Measurements from ENCODE around the gene TFEC. TPM values are rescaled to one million over a fixed set of nuclear protein-coding genes. Genes with fewer than 3 reads are reported as not detected.

TFEC gene
- total RNA-seq, 1 donor from 2014 or later = not detected

DNA sequence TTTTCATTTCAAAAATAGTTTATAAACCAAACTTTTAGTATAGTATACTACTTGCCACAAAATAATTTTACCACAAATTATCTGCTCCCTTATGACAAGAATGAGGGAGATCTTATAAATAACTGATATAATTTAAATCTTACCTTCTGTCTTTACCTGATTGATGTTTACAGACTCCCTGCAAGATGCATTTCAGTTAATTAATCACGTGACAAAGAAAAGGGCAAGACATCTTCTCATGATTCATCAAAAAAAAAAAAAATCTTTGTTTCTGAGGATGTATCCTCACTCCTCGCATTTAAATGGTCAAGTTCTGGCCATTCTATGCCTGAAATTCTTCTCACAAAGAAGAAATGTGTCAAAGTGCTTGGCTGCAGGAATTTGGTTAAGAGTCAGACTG lies 2.3 kb upstream of the TFEC start:
- H3K4me1 Mint-ChIP-seq (ENCODE audit: low read depth, unreplicated experiment) = peaks cover 4% of the 10 kb centered on the region
- TF ChIP-seq CTCF (IDR thresholded peaks at IDR 0.05; ENCODE audit: partially characterized antibody, unreplicated experiment) = no peak
- H3K9me3 Mint-ChIP-seq (ENCODE audit: unreplicated experiment) = no peaks in the 10 kb centered on the region
- no peaks in the 10 kb centered on the region for H3K36me3 Mint-ChIP-seq (ENCODE audit: unreplicated experiment)
- DNase-seq = no peak
- H3K4me3 Mint-ChIP-seq (ENCODE audit: unreplicated experiment) = no peak overlapping the region
- H3K27ac Mint-ChIP-seq (ENCODE audit: unreplicated experiment) = no peak overlapping the region
- no peaks in the 10 kb centered on the region for H3K27me3 Mint-ChIP-seq (ENCODE audit: unreplicated experiment)

DNA sequence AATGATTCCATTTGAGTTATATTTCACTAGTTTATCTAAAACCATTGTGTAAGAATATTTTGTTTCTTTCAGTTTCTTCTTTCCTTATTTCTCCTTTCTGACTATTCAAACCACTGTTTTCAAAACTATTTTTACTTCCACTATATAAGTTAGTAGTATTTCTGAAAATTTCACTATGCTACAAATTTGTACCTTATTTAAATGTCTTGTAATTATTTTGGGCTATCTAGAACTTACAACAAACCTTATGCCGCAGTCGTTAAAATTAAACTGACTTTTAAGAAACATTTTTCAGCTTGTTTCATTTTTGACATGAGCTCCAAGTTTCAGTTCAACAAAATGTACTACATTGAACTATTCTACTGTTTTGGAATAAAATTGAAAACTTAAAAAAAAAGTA lies 1.8 kb downstream of the TFEC start:
- Mint-ChIP-seq H3K4me3 (ENCODE audit: unreplicated experiment) (no peak overlapping the region), H3K27ac (ENCODE audit: unreplicated experiment) (no peak overlapping the region)
- DNase-seq = no peak

GRCh38 chr7:116027786-116028185 lies 2.8 kb downstream of the TFEC start:
- Mint-ChIP-seq H3K4me3 (ENCODE audit: unreplicated experiment) (no peak overlapping the region), H3K27ac (ENCODE audit: unreplicated experiment) (no peak overlapping the region), H3K4me1 (ENCODE audit: low read depth, unreplicated experiment) (peaks cover 4% of the 10 kb centered on the region), H3K27me3 (ENCODE audit: unreplicated experiment) (peaks cover 2% of the 10 kb centered on the region), H3K9me3 (ENCODE audit: unreplicated experiment) (no peaks in the 10 kb centered on the region), H3K36me3 (ENCODE audit: unreplicated experiment) (no peaks in the 10 kb centered on the region)
- no peak for TF ChIP-seq CTCF (IDR thresholded peaks at IDR 0.05; ENCODE audit: partially characterized antibody, unreplicated experiment)
- DNase-seq = no peak

More for the DNA sequence above, 1.8 kb downstream of the TFEC start:
- no peak for TF ChIP-seq CTCF (IDR thresholded peaks at IDR 0.05; ENCODE audit: partially characterized antibody, unreplicated experiment)
- H3K4me1 Mint-ChIP-seq (ENCODE audit: low read depth, unreplicated experiment) = peaks cover 4% of the 10 kb centered on the region
- H3K27me3 Mint-ChIP-seq (ENCODE audit: unreplicated experiment) = peaks cover 2% of the 10 kb centered on the region
- H3K9me3 Mint-ChIP-seq (ENCODE audit: unreplicated experiment) = no peaks in the 10 kb centered on the region
- H3K36me3 Mint-ChIP-seq (ENCODE audit: unreplicated experiment) = no peaks in the 10 kb centered on the region

GRCh38 chr7:116024826-116025809 lies 5.4 kb downstream of the TFEC start:
- Mint-ChIP-seq H3K9me3 (ENCODE audit: unreplicated experiment) (no peaks in the 10 kb centered on the region), H3K36me3 (ENCODE audit: unreplicated experiment) (no peaks in the 10 kb centered on the region), H3K27ac (ENCODE audit: unreplicated experiment) (no peak overlapping the region), H3K4me1 (ENCODE audit: low read depth, unreplicated experiment) (no peaks in the 10 kb centered on the region), H3K27me3 (ENCODE audit: unreplicated experiment) (peaks cover 2% of the 10 kb centered on the region), H3K4me3 (ENCODE audit: unreplicated experiment) (no peak overlapping the region)
- DNase-seq = no peak
- no peak for TF ChIP-seq CTCF (IDR thresholded peaks at IDR 0.05; ENCODE audit: partially characterized antibody, unreplicated experiment)

DNA sequence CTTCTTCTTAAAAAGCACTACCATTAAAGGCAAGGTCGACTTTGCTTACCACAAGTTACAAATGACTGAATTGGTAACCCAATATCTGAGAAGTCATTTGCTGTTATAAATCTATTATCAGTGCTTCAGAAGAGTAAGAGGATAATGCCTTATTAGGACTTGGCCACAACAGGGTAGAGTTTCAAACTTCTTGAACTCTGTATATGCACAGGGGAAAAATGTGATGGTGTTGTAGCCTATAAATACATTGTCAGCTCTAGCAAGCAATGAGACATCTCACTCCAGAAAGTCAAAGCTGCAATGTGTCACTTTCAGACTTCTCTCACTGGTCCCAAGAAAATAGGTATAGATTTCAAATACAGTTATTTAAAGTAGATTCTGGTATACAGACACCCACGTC lies 9.3 kb downstream of the TFEC start:
- Mint-ChIP-seq H3K4me3 (ENCODE audit: unreplicated experiment) (no peak overlapping the region), H3K27me3 (ENCODE audit: unreplicated experiment) (peaks cover 2% of the 10 kb centered on the region), H3K36me3 (ENCODE audit: unreplicated experiment) (no peaks in the 10 kb centered on the region), H3K4me1 (ENCODE audit: low read depth, unreplicated experiment) (no peaks in the 10 kb centered on the region), H3K9me3 (ENCODE audit: unreplicated experiment) (no peaks in the 10 kb centered on the region), H3K27ac (ENCODE audit: unreplicated experiment) (no peak overlapping the region)
- no peak for TF ChIP-seq CTCF (IDR thresholded peaks at IDR 0.05; ENCODE audit: partially characterized antibody, unreplicated experiment)
- no peak for DNase-seq
